ENCODE measurements around the gene ADTRP. TPM values are rescaled to one million over a fixed set of nuclear protein-coding genes. Genes with fewer than 3 reads are reported as not detected.

Gene ADTRP
- polyA plus RNA-seq, 3 donors: 1.7 to 3.1 (median 2.9) TPM

DNA sequence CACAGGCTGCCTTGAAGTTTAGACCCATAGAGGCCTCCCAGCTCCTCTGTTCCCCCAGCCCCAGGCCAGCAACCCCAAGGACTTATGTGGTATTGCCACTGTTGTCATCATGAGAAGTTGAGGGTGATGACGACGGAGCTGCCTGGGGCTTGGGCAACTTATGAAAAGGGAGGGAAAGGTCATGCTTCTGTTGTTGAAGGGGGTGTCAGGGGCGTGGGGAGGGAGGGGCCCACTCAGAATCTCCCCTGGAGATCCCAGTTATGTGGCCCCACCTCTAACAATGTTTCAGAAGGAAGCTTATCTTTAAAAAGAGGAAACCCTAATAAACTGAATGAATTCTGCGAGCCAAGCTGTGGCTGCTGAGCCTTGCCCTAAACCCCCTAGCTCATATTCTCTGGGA lies 4.2 kb downstream of the ADTRP start:
- no peak for DNase-seq

DNA sequence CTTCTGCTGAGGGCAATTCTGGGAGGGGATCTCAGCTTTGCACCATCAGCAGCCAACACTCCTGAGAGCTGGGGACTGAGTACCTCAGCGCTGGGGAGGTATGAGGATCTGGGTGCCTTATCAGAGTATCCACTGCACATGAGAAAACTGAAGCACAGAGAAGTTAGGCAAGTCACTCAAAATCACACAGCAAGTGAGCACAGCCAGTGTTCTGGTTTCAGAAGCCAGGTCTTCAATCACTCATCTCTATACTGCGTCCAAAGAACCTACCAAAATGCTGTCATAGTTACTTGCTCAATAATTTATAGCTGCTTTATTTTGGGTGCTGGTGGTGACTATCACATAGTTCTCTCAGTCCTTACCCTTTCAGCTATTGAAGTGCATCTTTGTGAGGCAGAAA lies 5.0 kb downstream of the ADTRP start:
- DNase-seq: no peak

DNA sequence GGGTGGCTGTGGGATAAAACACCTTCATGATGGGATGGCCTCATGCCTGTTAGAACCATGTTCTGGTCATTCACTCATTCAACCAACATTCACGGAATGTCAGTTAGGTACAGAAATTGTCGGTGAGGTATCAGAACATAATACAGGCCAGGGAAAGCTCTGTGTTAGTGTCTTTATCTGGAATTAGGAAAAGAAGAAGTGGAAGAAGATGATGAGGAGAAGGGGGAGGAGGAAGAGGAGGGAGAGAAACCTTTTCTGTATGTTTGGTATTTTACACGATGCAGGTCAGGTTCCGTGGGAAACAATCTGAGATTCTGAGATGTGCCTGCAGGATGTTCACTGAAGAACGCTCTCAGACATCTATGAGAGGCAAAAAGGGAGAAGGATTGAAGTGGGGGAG lies 5.6 kb downstream of the ADTRP start:
- no peak for DNase-seq

DNA sequence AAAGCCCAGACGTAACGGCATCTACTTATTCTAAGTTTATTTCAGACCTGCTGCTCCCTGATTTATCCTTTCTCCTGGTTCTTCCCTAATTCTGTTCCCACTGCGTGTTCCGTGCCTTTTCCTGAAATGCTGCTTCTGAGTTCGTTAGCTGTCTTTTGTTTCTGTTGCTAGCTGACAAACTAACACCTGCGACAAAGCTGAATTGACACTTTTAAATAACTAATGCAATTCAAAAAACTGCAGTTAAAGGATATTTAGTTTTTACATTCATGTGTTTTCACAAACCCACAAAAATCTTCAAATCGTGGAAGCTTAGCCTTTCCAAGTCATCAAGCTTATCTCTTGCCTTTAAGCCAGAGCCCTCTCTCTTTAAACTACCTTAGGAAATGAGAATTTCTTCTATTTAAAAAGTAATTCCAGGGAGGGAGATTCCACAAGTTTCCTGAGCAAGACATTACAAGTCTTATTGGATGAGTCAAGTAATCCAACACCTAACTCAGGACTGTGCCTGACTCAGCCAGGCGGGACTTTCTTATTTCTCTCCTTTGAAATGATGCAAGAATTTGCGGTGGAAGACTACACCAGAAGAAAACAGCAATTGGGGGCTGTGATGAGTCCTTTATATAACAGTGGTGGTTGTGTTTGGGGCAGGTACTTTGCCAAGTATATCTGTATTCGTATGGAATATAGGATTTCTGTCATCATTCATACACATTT lies 6.3 kb downstream of the ADTRP start:
- peak; percentile 35 for DNase-seq

DNA sequence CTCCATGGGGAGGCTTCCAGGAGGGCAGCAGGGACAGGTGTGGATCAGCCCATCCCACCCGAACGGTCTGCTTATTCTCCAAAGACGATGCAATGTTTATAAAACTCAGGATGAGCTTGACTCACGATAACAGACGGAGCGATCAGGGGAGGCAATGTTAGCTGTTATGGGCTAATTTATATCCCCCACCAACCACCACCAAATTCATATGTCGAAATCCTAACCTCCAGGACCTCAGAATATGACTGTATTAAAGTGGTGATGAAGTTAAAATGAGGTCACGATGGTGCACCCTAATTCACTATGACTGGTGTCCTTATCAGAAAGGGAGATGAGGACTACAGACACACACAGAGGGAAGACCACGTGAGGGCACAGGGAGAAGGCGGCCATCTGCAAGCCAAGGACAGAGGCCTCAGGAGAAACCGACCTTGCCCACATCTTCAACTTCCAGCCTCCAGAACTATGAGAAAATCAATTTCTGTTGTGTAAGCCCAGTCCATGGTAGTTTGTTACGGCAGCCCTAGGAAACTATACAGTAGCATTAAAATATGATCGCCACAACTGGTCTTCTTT lies 7.0 kb downstream of the ADTRP start:
- no peak for DNase-seq

DNA sequence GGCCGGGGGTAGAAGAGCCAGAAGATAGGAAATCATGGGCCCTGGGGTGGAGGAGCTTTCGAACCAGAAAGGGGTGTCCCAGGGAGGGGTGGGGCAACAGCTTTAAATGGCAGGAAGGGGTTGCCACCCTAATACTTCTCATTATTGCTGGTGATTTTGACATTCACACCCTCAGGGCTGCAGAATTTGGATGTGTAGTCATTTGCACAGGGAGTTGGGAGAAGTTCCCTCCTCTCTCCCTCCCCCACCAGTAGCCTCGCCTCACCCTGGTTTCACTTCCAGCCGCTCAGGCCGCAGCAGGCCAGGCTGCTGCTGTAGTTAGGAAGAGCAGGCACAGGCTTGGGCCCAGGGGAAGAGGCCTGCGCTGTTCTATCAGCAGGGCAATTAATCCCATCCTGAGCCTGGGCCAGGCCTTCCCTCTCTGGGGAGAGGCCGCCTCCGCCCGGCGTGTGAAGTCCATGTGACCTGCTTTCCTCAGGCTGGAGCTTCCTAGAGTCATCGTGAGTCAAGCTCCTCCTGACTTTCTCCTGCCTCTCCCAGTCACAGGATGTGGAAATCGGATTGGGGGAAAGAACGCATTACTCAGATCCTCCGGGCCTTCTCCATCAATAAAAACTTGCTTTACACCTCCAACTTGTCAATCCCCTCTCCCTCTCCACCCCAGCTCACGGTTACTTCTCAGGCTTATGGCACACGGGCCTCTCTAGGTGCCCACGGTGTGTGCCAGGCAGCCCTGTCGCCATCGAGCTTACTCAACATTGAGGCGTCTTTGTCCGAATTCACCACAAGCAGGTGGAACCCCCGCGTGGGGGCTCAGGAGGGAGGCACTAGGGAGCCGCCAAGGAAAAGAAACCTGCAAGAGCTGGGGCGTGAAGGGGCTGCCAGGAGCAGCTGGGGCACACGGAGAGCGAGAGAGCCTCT lies 7.8 kb downstream of the ADTRP start:
- DNase-seq: no peak

DNA sequence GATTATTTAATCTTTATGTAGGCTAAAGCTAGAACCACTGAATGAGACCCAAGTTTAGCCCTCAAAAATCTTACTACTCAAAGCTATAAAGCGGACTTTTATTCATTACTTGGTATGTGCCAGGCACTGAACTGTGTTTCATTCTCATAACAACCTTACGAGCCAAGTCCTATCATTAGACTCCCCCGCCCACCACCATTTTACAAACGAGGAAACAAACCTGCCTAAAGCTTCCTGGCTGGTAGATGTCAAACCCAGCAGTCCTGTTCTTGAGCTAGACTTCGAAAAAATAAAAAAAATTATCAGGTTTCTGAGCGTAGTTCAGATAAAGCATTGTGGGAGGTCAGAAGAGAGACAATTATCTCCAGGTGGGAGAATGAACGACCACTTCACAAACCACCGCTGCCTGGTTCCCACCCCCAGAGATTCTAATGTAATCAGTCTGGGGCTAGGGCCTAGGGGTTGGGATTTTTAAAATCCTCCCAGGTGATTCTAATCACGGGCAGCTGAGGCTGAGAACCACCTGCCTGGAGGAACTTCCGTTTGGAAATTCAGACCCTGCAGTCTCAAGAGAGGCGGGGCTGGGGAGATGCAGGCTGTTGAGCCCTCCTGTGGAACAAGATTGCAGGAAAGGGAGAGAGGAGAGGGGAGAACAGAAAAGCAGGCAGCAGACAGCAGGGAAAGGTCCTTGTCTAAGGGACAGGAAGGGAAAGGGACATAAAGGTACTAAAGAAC lies 8.6 kb downstream of the ADTRP start:
- DNase-seq: no peak

DNA sequence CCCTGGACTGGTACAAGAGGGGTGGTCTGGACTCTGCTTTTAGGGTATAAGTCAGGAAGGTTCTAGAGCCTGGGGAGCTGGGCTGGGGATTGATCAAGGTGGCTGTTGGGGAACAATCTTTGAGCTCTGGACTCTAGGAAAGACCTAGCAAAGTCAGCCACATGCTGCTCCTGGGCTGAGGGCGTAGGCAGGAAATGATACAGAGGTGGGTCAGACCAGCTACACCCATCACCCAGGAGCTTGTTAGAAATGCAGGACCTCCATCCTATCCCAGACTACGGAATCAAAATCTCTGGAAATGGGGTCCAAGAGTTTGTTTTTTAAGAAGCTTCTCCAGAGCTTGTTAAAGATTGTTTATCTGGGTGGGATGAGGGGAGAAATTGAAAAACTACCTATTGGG lies 9.4 kb downstream of the ADTRP start:
- DNase-seq: no peak

DNA sequence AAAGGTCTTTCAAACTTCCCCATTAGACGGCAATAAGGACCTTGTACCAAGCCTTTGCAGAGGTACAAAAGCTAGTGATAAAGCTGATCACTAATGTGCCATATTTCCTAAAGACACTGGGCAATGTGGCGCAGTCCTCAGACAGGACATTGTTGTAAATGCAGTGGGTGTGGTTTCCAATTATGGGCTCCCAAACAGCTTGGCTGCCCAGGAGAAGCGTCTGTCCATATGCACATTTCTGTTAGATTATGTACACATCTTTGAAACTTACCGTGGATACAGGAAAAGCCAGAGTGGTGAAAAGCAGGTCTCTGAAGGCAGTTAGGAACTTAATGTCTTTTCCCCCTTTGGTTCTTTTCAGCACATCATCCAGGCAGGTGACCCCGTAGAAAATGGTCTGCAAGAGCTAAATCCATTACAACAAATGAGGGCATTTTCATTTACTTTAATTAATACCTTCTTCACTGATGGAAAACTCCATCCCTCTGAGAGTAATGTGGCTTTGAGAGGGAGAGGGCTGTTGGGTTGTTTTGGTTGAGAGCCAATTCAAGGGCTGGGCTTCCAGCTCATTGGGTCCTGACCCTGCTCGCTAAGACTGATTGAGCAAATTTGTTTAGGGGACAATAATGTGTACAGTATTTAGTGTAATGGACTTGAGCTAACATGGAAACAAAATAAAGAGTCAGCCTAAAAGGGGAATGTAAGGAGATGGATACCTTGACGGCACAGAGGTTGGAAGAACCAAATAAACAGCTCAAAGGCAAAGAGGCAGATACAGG lies 10.4 kb downstream of the ADTRP start:
- DNase-seq: no peak

DNA sequence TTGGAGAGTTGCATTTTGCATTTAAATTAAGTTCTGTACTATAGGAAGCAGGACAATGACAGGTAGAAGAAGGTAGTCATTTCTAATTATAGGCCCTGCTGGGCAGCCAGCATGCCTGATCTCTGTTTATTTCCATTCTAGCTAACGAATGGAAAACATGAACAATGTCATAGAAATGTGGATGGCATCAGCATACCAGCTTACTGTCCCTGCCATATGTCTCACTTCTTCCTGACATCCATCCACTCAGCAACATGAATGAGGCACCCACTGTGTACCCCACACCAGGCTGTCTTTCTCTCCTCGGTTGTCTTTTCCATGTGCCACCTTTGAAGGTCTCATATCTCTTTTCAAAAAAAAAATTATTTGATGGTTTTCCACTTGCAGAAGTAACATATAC lies 11.1 kb downstream of the ADTRP start:
- no peak for DNase-seq

DNA sequence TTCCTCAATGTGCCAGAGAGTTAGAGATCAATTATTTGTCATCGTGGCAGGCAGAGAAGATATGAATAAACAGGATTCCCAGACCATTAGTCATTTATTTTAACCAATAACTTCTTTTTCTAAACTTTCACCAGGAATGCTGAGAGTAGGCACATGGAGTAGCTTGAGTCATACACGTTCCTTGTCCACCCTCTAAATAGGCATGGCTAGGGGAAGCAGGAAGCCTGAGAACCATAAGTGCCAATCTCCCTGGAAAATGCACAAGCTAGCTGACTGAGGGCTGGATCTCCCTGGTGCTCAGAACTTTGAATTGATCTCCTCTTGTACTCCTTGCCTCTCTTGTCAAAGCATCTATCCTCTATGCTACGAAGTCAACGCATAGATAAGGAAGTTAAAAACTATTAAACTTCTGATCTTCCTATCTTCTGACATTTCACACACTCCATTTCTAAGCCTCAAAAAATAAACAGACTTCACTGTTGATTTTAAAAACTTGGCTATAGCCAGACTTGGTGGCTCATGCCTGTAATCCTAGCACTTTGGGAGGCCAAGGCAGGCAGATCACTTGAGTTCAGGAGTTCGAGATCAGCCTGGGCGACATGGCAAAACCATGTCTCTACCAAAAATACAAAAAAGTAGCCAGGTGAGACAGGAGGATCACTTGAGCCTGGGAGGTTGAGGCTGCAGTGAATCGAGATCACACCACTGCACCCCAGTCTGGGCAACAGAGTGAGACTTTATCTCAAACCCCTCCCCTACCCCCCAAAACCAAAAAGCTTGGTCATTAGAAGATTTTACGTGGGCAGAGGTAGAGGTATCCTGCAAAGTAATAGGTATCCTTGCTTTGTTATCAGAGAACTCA lies 11.8 kb downstream of the ADTRP start:
- DNase-seq: no peak

DNA sequence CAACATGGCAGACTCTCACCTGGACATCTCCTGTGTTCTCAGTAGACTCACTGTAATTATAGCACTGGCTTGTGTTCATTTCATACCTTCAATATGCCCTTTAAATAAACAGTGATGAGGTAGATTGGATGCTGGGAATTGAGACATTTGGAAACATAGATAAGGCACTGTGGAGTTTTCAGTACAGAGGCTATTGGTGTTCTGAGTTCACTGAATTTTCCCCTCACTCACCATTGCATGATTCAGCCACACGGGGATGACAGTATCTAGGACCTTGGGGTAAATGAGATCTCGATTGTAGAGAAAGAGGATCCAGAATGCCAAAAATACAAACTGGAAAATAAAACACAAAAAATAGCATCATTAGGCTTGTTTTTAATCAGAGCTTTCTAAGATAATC lies 12.6 kb downstream of the ADTRP start:
- DNase-seq: no peak

DNA sequence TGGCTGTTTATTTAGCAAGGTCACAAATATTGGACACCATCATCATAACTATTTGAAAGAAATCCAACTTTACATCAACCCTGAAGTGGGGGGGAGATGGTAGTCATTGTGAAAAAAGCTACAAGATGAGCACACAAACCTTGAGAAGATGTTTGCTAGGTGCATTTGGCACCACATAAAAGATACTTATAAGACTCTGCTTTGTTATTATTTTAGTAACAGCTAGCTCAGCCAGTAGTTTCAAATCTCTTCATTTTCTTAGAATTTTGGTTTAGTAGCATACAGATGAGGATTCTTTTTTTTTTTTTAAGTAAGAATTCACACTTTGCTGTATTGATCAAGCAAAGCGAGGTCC lies 14.4 kb downstream of the ADTRP start:
- DNase-seq: no peak

DNA sequence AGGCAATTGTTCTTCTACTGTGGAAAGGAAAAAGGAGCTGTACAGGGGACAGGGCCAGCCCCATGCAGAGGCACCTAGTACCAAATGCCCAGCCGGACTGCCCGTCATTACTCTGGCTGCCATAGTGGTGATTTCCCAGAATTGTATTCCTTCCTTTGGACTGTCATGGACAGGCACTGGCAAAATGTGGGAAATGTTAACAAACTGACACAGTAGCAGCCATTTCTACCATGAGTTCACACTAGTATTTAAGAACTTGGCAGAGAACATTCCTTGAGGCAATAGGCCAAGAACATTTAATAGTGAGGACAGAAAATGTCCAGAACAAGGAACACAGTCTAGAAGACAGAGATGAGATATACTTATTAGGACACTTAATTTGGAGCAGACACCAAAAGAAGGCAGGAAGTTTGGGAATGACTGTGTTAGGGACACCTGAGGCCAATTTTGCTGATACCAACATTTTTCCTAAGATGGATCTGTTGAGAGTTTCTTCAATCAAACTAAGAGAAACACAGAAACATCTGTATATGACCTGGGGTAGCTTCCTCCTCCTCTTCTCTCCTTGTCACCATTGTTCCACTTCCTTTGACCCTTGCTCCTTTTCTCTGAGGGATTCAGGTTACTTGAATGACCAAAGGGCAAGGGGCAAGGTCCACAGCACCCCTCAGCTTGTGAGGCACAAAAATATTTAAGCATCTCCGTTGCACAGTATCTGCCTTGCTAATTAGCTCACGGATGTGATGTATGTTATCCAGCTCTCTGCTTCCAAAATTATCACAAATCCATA lies 14.9 kb downstream of the ADTRP start:
- DNase-seq: no peak

DNA sequence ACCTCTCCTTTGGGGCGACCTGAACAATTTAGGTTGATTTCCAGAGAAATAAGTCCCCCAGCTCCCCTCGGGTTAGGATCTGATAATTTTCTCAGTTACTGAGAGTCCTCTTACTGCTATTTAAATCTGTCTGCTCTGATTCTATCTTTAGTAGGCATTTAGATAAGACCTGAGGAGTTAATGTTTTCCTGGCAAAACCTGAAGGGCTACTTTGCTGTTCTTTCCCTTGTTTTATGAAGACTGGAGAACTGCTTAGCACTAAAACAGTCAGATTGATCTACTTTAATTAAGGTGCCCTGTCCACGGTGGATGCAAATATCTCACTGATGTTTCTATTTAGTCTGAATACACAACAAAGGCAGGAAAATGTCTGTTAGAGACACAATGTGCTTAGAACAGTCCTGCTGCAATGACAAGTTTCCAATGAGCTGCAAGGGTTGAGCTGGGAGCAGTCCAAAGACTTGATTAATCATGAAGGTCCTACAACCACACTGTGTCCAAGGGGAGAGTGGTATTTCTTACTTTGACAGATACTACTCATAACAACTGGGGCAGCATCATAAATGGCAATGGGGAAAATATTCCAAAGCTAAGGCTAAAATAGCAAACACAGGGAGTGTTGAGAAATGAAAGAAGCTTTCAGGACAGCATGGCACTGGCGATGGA lies 15.7 kb downstream of the ADTRP start:
- DNase-seq: no peak

DNA sequence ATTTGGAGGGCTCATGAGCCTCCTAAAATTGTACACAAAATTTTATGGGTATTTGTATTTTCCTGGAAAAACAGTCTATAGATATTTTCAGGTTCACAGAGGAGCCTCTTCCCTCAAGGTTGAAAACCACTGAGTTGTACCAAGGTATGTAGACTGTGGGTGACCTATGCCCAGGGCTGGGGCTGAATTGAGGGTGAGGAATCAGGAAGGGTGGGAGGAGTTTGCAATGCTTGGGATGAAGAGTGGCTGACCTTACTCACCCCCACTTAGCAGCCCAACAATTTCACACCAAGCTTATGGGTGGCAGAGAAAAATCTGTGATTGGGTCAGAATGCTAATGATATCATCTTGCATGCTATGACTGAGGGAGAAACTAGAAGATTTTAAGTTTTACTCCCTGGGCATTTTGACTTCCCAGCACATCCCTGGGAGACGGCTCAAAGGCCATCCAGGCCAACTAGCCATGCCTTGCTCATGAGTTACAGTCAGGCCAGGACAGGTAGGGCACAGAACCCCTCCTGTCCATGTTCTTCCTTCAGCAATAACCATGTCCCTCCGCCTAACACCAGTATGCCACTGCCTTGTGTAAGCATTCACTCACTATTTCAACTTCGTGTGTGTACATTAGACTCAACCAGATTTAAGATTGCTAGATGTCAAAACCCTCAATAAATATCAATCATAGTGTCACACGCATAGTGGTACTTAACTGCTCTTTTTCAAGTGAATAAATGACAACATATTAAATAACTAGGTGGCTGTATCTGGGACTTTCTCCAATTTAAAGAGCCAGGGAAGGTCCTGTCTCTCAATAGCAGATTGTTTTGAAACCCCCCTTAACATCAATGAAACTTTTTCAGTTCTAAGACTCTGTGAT lies 16.6 kb downstream of the ADTRP start:
- no peak for DNase-seq

DNA sequence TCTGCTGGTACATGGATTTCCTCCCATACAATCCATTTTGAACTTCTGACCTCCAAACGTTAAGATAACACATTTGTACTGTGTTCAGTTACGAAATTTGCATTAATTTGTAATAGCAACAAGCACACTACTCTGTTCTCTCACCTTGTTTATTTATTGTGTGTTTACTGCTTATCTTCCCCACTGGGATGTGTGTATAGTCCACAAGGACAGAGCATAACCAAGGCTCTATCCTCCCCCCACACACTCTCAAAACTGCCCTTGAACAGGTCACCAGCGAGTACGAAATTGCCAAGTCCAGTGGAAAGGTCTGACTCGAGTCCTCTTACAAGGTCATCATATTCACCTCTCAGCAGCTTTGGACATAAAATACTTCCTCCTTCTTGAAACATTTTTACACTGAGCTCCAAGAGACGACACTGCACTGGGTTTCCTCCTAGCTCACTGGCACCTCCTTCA lies 18.6 kb downstream of the ADTRP start:
- DNase-seq: no peak

DNA sequence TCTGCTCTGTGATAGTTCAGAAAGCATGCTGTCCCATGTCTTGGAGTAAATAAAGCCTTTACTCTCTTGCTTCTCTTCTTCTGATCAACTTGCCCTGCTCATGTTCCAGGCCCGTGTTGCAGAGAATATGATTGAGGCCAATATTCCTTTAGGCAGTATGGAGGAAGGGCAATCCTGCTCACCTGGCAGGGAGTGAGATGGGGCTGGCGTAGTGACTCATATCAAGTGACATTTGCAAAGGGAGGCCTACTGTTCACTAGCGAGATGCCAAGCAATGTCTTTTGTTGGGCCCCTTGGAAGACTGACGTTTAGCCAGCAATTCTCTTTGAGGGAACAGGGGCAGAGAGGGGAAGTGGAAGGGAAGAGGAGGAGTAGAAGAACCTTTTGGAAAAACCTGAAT lies 19.7 kb downstream of the ADTRP start:
- DNase-seq: no peak
